ENCODE measurements around the gene MALSU1. TPM values are rescaled to one million over a fixed set of nuclear protein-coding genes. Genes with fewer than 3 reads are reported as not detected.

MALSU1 gene
- total and polyA plus RNA-seq, 2 of the 13 experiments (the other 11 are each of a cell fraction or from before 2014, with no cell fraction given) = 72.0 to 141 TPM

- TF ChIP-seq ZNF496 (CRISPR knock-in tag; IDR thresholded peaks at IDR 0.05; ENCODE audit: insufficient replicate concordance) = no peak
- TF ChIP-seq JUND (CRISPR knock-in tag; IDR thresholded peaks at IDR 0.05) = 0 out of 2 replicates have a peak, but pooled peaks have one; percentile 56
- no peak for TF ChIP-seq KDM4B (CRISPR knock-in tag; IDR thresholded peaks at IDR 0.05)
- no peak for TF ChIP-seq ZNF513 (CRISPR knock-in tag; conservative IDR thresholded peaks at IDR 0.05)
- TF ChIP-seq ZSCAN20 (CRISPR knock-in tag; IDR thresholded peaks at IDR 0.05; ENCODE audit: borderline replicate concordance) = no peak
- no peak for TF ChIP-seq NR2F1 (CRISPR knock-in tag; IDR thresholded peaks at IDR 0.05)
- no peak for TF ChIP-seq JARID2 (CRISPR knock-in tag; IDR thresholded peaks at IDR 0.05; ENCODE audit: insufficient replicate concordance)
- TF ChIP-seq MTF1 (CRISPR knock-in tag; IDR thresholded peaks at IDR 0.05) = no peak
- no peak for TF ChIP-seq PAWR (CRISPR knock-in tag; IDR thresholded peaks at IDR 0.05; ENCODE audit: borderline replicate concordance)
- peak; percentile 76; the same call in 1 of the 2 replicates for TF ChIP-seq DRAP1 (CRISPR knock-in tag; IDR thresholded peaks at IDR 0.05)
- TF ChIP-seq SP4 (CRISPR knock-in tag; IDR thresholded peaks at IDR 0.05) = peak; percentile 27; the same call in 1 of the 2 replicates
- TF ChIP-seq IKZF1 (IDR thresholded peaks at IDR 0.05) = no peak
- peak; percentile 20; the same call in 1 of the 2 replicates for TF ChIP-seq ZNF652 (CRISPR knock-in tag; IDR thresholded peaks at IDR 0.05; ENCODE audit: borderline replicate concordance, low read depth)
- peak; percentile 71; the same call in 1 of the 2 replicates for TF ChIP-seq CBX5 (CRISPR knock-in tag; IDR thresholded peaks at IDR 0.05; ENCODE audit: borderline replicate concordance)
- peak; percentile 99 for TF ChIP-seq ZNF770 (CRISPR knock-in tag; IDR thresholded peaks at IDR 0.05)
- no peak for TF ChIP-seq ZNF414 (CRISPR knock-in tag; IDR thresholded peaks at IDR 0.05)
- no peak for TF ChIP-seq TFDP1 (CRISPR knock-in tag; IDR thresholded peaks at IDR 0.05; ENCODE audit: borderline replicate concordance)
- TF ChIP-seq NFE2L1 (CRISPR knock-in tag; IDR thresholded peaks at IDR 0.05; ENCODE audit: borderline replicate concordance) = no peak
- peak; percentile 52; the same call in 1 of the 2 replicates for TF ChIP-seq SALL2 (CRISPR knock-in tag; IDR thresholded peaks at IDR 0.05)
- no peak for TF ChIP-seq TAF15 (IDR thresholded peaks at IDR 0.05; ENCODE audit: low read depth, low read length, poor library complexity, severe bottlenecking)
- TF ChIP-seq KDM2A (CRISPR knock-in tag; IDR thresholded peaks at IDR 0.05; ENCODE audit: borderline replicate concordance, low read depth) = peak; percentile 45; the same call in 1 of the 2 replicates
- peak; percentile 53; the same call in 1 of the 2 replicates for TF ChIP-seq ZNF253 (CRISPR knock-in tag; IDR thresholded peaks at IDR 0.05; ENCODE audit: borderline replicate concordance)
- peak; percentile 24 for TF ChIP-seq ZNF883 (CRISPR knock-in tag; IDR thresholded peaks at IDR 0.05; ENCODE audit: not compliant biosample characterization)
- TF ChIP-seq NKX3-1 (CRISPR knock-in tag; IDR thresholded peaks at IDR 0.05) = no peak
Measured at GRCh38 chr7:23293500-23294073, 5.6 kb upstream of the MALSU1 start (continued).
